KBM-7 (cell line): ENCODE data around the gene PHAF1.

Experiments
- DNase-seq: peaks from one replicate; pipeline ENCODE4 v3.0.0-alpha.2; 2015
- in situ Hi-C: fragments of 300-500 bp; cut with MboI; formaldehyde crosslinking; loops from 2 replicates; pipeline ENCODE4 v1.14.3; 2020; ENCODE audit warnings: low sequenced_read_pairs, low pct_unique_long_range_greater_than_20kb, mixed read lengths

PHAF1 gene

GRCh38 chr16:67109407-67110135 lies at the start of gene PHAF1:
Gene PHAF1 (plus strand): TSS chr16:67109941. CDS start chr16:67110176, 235 bp downstream.
- peak; percentile 95 for DNase-seq
- in situ Hi-C loops, result no loop called here

GRCh38 chr16:67063008-67063407 lies 46.7 kb upstream of the PHAF1 start:
- peak; percentile 32 for DNase-seq
- in situ Hi-C loops, result no loop called here

- no peak for DNase-seq
- in situ Hi-C loops, result no loop called here
These were observed 41.5 kb upstream of the PHAF1 start for GRCh38 chr16:67068212-67068753.

GRCh38 chr16:67071476-67072048 lies 38.2 kb upstream of the PHAF1 start:
- in situ Hi-C loops, result no loop called here
- no peak for DNase-seq

- no peak for DNase-seq
- in situ Hi-C loops, result no loop called here
These were observed 34.4 kb upstream of the PHAF1 start for GRCh38 chr16:67075331-67075730.

- DNase-seq, result no peak
- in situ Hi-C loops, result no loop called here
These were observed 31.9 kb upstream of the PHAF1 start for GRCh38 chr16:67077871-67078270.

GRCh38 chr16:67082100-67082499 lies 27.6 kb upstream of the PHAF1 start:
- DNase-seq, result no peak
- in situ Hi-C loops, result no loop called here

GRCh38 chr16:67082891-67083290 lies 26.9 kb upstream of the PHAF1 start:
- in situ Hi-C loops, result no loop called here
- no peak for DNase-seq

GRCh38 chr16:67084345-67085028 lies 25.3 kb upstream of the PHAF1 start:
- in situ Hi-C loops, result no loop called here
- no peak for DNase-seq

GRCh38 chr16:67086822-67087221 lies 22.9 kb upstream of the PHAF1 start:
- DNase-seq, result no peak
- in situ Hi-C loops, result no loop called here

GRCh38 chr16:67087291-67087690 lies 22.4 kb upstream of the PHAF1 start:
- in situ Hi-C loops, result no loop called here
- DNase-seq, result no peak

GRCh38 chr16:67087803-67088202 lies 21.9 kb upstream of the PHAF1 start:
- in situ Hi-C loops, result no loop called here
- DNase-seq, result no peak

GRCh38 chr16:67088551-67088950 lies 21.2 kb upstream of the PHAF1 start:
- DNase-seq, result no peak
- in situ Hi-C loops, result no loop called here

GRCh38 chr16:67089101-67089500 lies 20.6 kb upstream of the PHAF1 start:
- in situ Hi-C loops, result no loop called here
- DNase-seq, result no peak

- DNase-seq, result no peak
- in situ Hi-C loops, result no loop called here
These were observed 17.7 kb upstream of the PHAF1 start for GRCh38 chr16:67091906-67092566.

- in situ Hi-C loops, result no loop called here
- no peak for DNase-seq
These were observed 16.5 kb upstream of the PHAF1 start for GRCh38 chr16:67093098-67093726.

- in situ Hi-C loops, result no loop called here
- DNase-seq, result no peak
These were observed 11.1 kb upstream of the PHAF1 start for GRCh38 chr16:67098599-67098998.

- in situ Hi-C loops, result no loop called here
These were observed 9.0 kb upstream of the PHAF1 start for GRCh38 chr16:67100569-67101310.

More at GRCh38 chr16:67100569-67101310, 9.0 kb upstream of the PHAF1 start:
- DNase-seq, result peak; percentile 32
